ENCODE results near the gene ABHD11. TPM values are rescaled to one million over a fixed set of nuclear protein-coding genes. Genes with fewer than 3 reads are reported as not detected.

Gene ABHD11
- total RNA-seq, 4 donors from 2014 or later, result 5.6 to 8.5 (median 6.6) TPM

- no peak for ATAC-seq
- no peaks in the 10 kb centered on the region for H3K36me3 ChIP-seq
- H3K27me3 ChIP-seq, result peaks cover 41% of the 10 kb centered on the region
- peaks cover 0 to 20% (median 0%) of the 10 kb centered on the region in 3 donors for H3K4me1 ChIP-seq
- no peak for TF ChIP-seq CTCF (IDR thresholded peaks at IDR 0.05)
- no peak for TF ChIP-seq POLR2AphosphoS5 (IDR thresholded peaks at IDR 0.05)
- no peak for TF ChIP-seq POLR2A (IDR thresholded peaks at IDR 0.05)
- no peak for TF ChIP-seq EP300 (IDR thresholded peaks at IDR 0.05)
- H3K9me3 ChIP-seq, result no peaks in the 10 kb centered on the region
- 69% methylated on average over 3 of the region's 6 CpGs; no CpG with 5 or more reads in 1 of the 2 donors for WGBS, 2 donors (ENCODE audit: low coverage in 1 of 2)
- no peak overlapping the region for H3K27ac ChIP-seq
- no peak overlapping the region for H3K4me3 ChIP-seq
Measured at GRCh38 chr7:73773700-73774517, 35.3 kb upstream of the ABHD11 start.

- no peaks in the 10 kb centered on the region for H3K36me3 ChIP-seq
- no peak for TF ChIP-seq POLR2A (IDR thresholded peaks at IDR 0.05)
- no peak for TF ChIP-seq EP300 (IDR thresholded peaks at IDR 0.05)
- TF ChIP-seq POLR2AphosphoS5 (IDR thresholded peaks at IDR 0.05), result no peak
- no peak for TF ChIP-seq CTCF (IDR thresholded peaks at IDR 0.05)
- H3K9me3 ChIP-seq, result no peaks in the 10 kb centered on the region
- H3K4me3 ChIP-seq, result no peak overlapping the region
- 70 to 100% methylated on average over 1 to 6 of the region's 17 CpGs for WGBS, 2 donors (ENCODE audit: low coverage in 1 of 2)
- no peak overlapping the region for H3K27ac ChIP-seq
- peaks cover 0 to 24% (median 0%) of the 10 kb centered on the region in 3 donors for H3K4me1 ChIP-seq
- H3K27me3 ChIP-seq, result peaks cover 61% of the 10 kb centered on the region
- no peak for ATAC-seq
Measured at GRCh38 chr7:73770860-73771670, 32.5 kb upstream of the ABHD11 start.

- no CpG with 5 or more reads among the region's 82 CpGs for WGBS, 2 donors (ENCODE audit: low coverage in 1 of 2)
- H3K27ac ChIP-seq, result no peak within 1 kb of the TSS
- TF ChIP-seq POLR2A (IDR thresholded peaks at IDR 0.05) (no peak), CTCF (IDR thresholded peaks at IDR 0.05) (no peak), EP300 (IDR thresholded peaks at IDR 0.05) (no peak), POLR2AphosphoS5 (IDR thresholded peaks at IDR 0.05) (no peak)
- H3K4me3 ChIP-seq, result peak within 1 kb of the TSS in 1 of 2 donors; percentile 34
- no peak for ATAC-seq
- no peaks in the 10 kb centered on the region for H3K9me3 ChIP-seq
- peaks cover 0 to 24% (median 0%) of the 10 kb centered on the region in 3 donors for H3K4me1 ChIP-seq
- H3K36me3 ChIP-seq, result no peaks in the 10 kb centered on the region
- peaks cover 61% of the 10 kb centered on the region for H3K27me3 ChIP-seq
Measured at GRCh38 chr7:73770002-73770859, 31.6 kb upstream of the ABHD11 start, which contains the start of gene CLDN3. CLDN3 (minus strand) TSS chr7:73770270; CDS start chr7:73770049, 221 bp downstream.

GRCh38 chr7:73769481-73770001, 30.9 kb upstream of the ABHD11 start:
- Histone ChIP-seq H3K4me3 (peak overlapping the region in 1 of 2 donors; percentile 34), H3K4me1 (peaks cover 0 to 24% (median 0%) of the 10 kb centered on the region in 3 donors), H3K9me3 (no peaks in the 10 kb centered on the region), H3K27me3 (peaks cover 65% of the 10 kb centered on the region), H3K36me3 (no peaks in the 10 kb centered on the region), H3K27ac (no peak overlapping the region)
- ATAC-seq, result no peak
- no CpG with 5 or more reads among the region's 49 CpGs for WGBS, 2 donors (ENCODE audit: low coverage in 1 of 2)
- TF ChIP-seq POLR2AphosphoS5 (IDR thresholded peaks at IDR 0.05), result no peak
- TF ChIP-seq CTCF (IDR thresholded peaks at IDR 0.05), result no peak
- TF ChIP-seq EP300 (IDR thresholded peaks at IDR 0.05), result no peak
- TF ChIP-seq POLR2A (IDR thresholded peaks at IDR 0.05), result no peak

All from gastroesophageal sphincter (tissue), 4 donors.